HCT116 (cell line): ENCODE results near the gene PACRG. TPM values are rescaled to one million over a fixed set of nuclear protein-coding genes. Genes with fewer than 3 reads are reported as not detected.

Experiments
- ATAC-seq: fragments of 200-7000 bp; cut with Tn5 transposase; 2 replicates; pipeline ENCODE4 v1.9.1; 2020; ENCODE audit warnings: mild to moderate bottlenecking, moderate library complexity
- BruUV-seq: library from RNA; stranded (reverse); fragments of 400-500 nt; replicated peaks from 2 replicates; lab custom pipeline; 2021; lab: Mats Ljungman, UMichigan
- CTCF ChIA-PET: fragments of 300-600 bp; sonication (Branson Sonifier 250); formaldehyde crosslinking; loops from one replicate; lab custom pipeline; 2021; ENCODE audit warnings: antibody characterized with exemption; lab: Charles Lee
- POLR2A ChIA-PET: fragments of 300-600, 350-600 bp; sonication (Branson Sonifier 250); formaldehyde crosslinking; loops from one replicate; lab custom pipeline; 2021; ENCODE audit warnings: antibody characterized with exemption; lab: Charles Lee
- RAD21 ChIA-PET, 2 experiments: fragments of 300-600 bp; sonication (Branson Sonifier 250); formaldehyde crosslinking; loops; one replicate each; lab custom pipeline; 2023; ENCODE audit warnings: low total read pairs in 2 of 2; ENCODE audit not compliant: uncharacterized antibody in 2 of 2, unreplicated experiment in 2 of 2, low non-redundant PET in 1 of 2; lab: Charles Lee
- DNase-seq: peaks from one replicate; pipeline ENCODE4 v3.0.0-alpha.2; 2010; ENCODE audit warnings: low read depth, low spot score
- H2AFZ ChIP-seq: fragments of 200-600 bp; shearing (Covaris generic), sonication (generic); 2 replicates; pipeline ENCODE4 v1.6.1; 2017; ENCODE audit warnings: low read depth, mixed run types, mixed read lengths, antibody characterized with exemption, low read length; ENCODE audit not compliant: poor library complexity, severe bottlenecking
- H3K27ac ChIP-seq: 2 replicates; pipeline ENCODE4 v1.5.1; 2012; ENCODE audit warnings: low read depth, low read length
- H3K27me3 ChIP-seq: fragments of 200-600 bp; sonication (generic); 2 replicates; pipeline ENCODE4 v1.6.1; 2016; ENCODE audit warnings: mixed run types, low read length, mixed read lengths; ENCODE audit not compliant: insufficient read depth
- H3K36me3 ChIP-seq, 2 experiments: fragments of 200-500 bp in 1 of 2; fragments of 200-600 bp in 1 of 2; sonication (Bioruptor generic) in 1 of 2; sonication (generic) in 1 of 2; 2 replicates each; pipeline versions ENCODE4 v1.5.1 to v1.6.1; 2014 to 2016; ENCODE audit warnings: low read length in 2 of 2, inconsistent platforms in 1 of 2, mixed read lengths in 1 of 2, mixed run types in 1 of 2; ENCODE audit not compliant: insufficient read depth in 2 of 2, control insufficient read depth in 1 of 2
- H3K4me1 ChIP-seq, 2 experiments: fragments of 200-600 bp in 1 of 2; sonication (generic) in 1 of 2; 2 replicates each; pipeline versions ENCODE4 v1.5.1 to v1.6.1; 2012 to 2017; ENCODE audit warnings: low read length in 2 of 2, inconsistent platforms in 1 of 2, mild to moderate bottlenecking in 1 of 2, mixed read lengths in 1 of 2, mixed run types in 1 of 2, moderate library complexity in 1 of 2; ENCODE audit not compliant: insufficient read depth in 2 of 2, control insufficient read depth in 1 of 2
- H3K4me2 ChIP-seq: fragments of 200-600 bp; sonication (generic); 2 replicates; pipeline ENCODE4 v1.6.1; 2017; ENCODE audit warnings: mixed run types, low read length, mixed read lengths
- H3K4me3 ChIP-seq, 2 experiments: fragments of 200-600 bp in 1 of 2; sonication (generic) in 1 of 2; replicated peaks in 1 of 2; 2 replicates each; pipeline ENCODE4 v1.5.1; 2011 to 2016; ENCODE audit warnings: low read length in 2 of 2, control low read depth in 1 of 2, low read depth in 1 of 2, mild to moderate bottlenecking in 1 of 2, mixed read lengths in 1 of 2, mixed run types in 1 of 2
- H3K79me2 ChIP-seq: fragments of 200-600 bp; sonication (generic); 2 replicates; pipeline ENCODE4 v1.6.1; 2017; ENCODE audit warnings: mild to moderate bottlenecking, mixed run types, low read length, moderate library complexity, mixed read lengths; ENCODE audit not compliant: insufficient read depth
- H3K9ac ChIP-seq: fragments of 200-600 bp; sonication (generic); 2 replicates; pipeline ENCODE4 v1.6.1; 2016; ENCODE audit warnings: low read length, mixed read lengths
- H3K9me2 ChIP-seq: fragments of 200-600 bp; sonication (generic), shearing (Covaris generic); 2 replicates; pipeline ENCODE4 v1.6.1; 2017; ENCODE audit warnings: mixed run types, mild to moderate bottlenecking, moderate library complexity; ENCODE audit not compliant: insufficient read depth
- H3K9me3 ChIP-seq, 2 experiments: fragments of 200-500 bp in 1 of 2; fragments of 200-600 bp in 1 of 2; sonication (Bioruptor generic) in 1 of 2; sonication (generic) in 1 of 2; 2 replicates each; pipeline ENCODE4 v1.6.1; 2014 to 2017; ENCODE audit warnings: low read length in 2 of 2, mixed read lengths in 2 of 2, inconsistent platforms in 1 of 2, low read depth in 1 of 2, mild to moderate bottlenecking in 1 of 2, mixed run types in 1 of 2, moderate library complexity in 1 of 2; ENCODE audit not compliant: control insufficient read depth in 1 of 2, insufficient read depth in 1 of 2
- H4K20me1 ChIP-seq: fragments of 200-600 bp; sonication (generic), shearing (Covaris generic); 2 replicates; pipeline ENCODE4 v1.6.1; 2017; ENCODE audit warnings: mixed run types, mild to moderate bottlenecking, moderate library complexity; ENCODE audit not compliant: insufficient read depth
- ATF3 ChIP-seq: IDR thresholded peaks from 2 replicates; pipeline ENCODE4 v1.6.1; 2012
- CEBPB ChIP-seq: IDR thresholded peaks from 2 replicates; pipeline ENCODE4 v1.6.1; 2012; ENCODE audit warnings: low read depth
- EGR1 ChIP-seq: IDR thresholded peaks from 2 replicates; pipeline ENCODE4 v1.6.1; 2012; ENCODE audit warnings: low read depth
- ELF1 ChIP-seq: IDR thresholded peaks from 2 replicates; pipeline ENCODE4 v1.6.1; 2012; ENCODE audit warnings: low read depth, borderline replicate concordance
- EZH2phosphoT487 ChIP-seq: fragments of 200-600 bp; IDR thresholded peaks from 2 replicates; pipeline ENCODE4 v1.6.1; 2018; ENCODE audit warnings: antibody characterized with exemption, borderline replicate concordance
- FOSL1 ChIP-seq: IDR thresholded peaks from 2 replicates; pipeline ENCODE4 v1.6.1; 2012; ENCODE audit warnings: low read depth
- JUND ChIP-seq: IDR thresholded peaks from 2 replicates; pipeline ENCODE4 v1.6.1; 2012
- POLR2A ChIP-seq: IDR thresholded peaks from 2 replicates; pipeline ENCODE4 v1.7.0; 2011; ENCODE audit warnings: borderline replicate concordance; ENCODE audit not compliant: insufficient read depth, insufficient read length; ENCODE audit errors: extremely low read depth
- POLR2AphosphoS5 ChIP-seq: IDR thresholded peaks from 2 replicates; pipeline ENCODE4 v1.6.1; 2011; ENCODE audit warnings: mild to moderate bottlenecking, low read depth, low read length, moderate library complexity
- RAD21 ChIP-seq: IDR thresholded peaks from 2 replicates; pipeline ENCODE4 v1.6.1; 2012; ENCODE audit warnings: low read depth, mild to moderate bottlenecking
- SIN3A ChIP-seq: IDR thresholded peaks from 2 replicates; pipeline ENCODE4 v1.6.1; 2012; ENCODE audit warnings: low read depth
- SRF ChIP-seq: IDR thresholded peaks from 2 replicates; pipeline ENCODE4 v1.6.1; 2012; ENCODE audit warnings: low read depth
- TCF7L2 ChIP-seq: IDR thresholded peaks from 2 replicates; pipeline ENCODE4 v1.7.0; 2011; ENCODE audit warnings: borderline replicate concordance, inconsistent platforms; ENCODE audit not compliant: insufficient read depth, insufficient read length; ENCODE audit errors: extremely low read depth
- ZBTB33 ChIP-seq: IDR thresholded peaks from 2 replicates; pipeline ENCODE4 v1.6.1; 2011; ENCODE audit warnings: mild to moderate bottlenecking, low read length, moderate library complexity; ENCODE audit not compliant: insufficient replicate concordance; ENCODE audit errors: extremely low read depth
- ZFX ChIP-seq: fragments of 450-650 bp; IDR thresholded peaks from 2 replicates; pipeline ENCODE4 v1.6.1; 2017
- intact Hi-C: fragments of 100-400 bp; cut with micrococcal nuclease; formaldehyde crosslinking; loops from 2 replicates; pipeline ENCODE4 v1.10.0; 2022
- total RNA-seq: library from RNA; stranded (reverse); gene quantifications from one replicate; pipeline ENCODE4 v1.2.1, GENCODE V29; 2021; ENCODE audit not compliant: unreplicated experiment

The PACRG gene
- total RNA-seq, 1 experiment from 2014 or later = 0.71 TPM

- TF ChIP-seq EGR1 = no peak
- no peak for TF ChIP-seq SRF
- no peak for TF ChIP-seq CEBPB
- TF ChIP-seq JUND = no peak
- no peak for TF ChIP-seq ATF3
- TF ChIP-seq ELF1 = no peak
- no peak for TF ChIP-seq FOSL1
- TF ChIP-seq TCF7L2 = no peak
- TF ChIP-seq ZFX = no peak
These were observed 136.0 kb downstream of the PACRG start (continued) for GRCh38 chr6:162863821-162864220.

GRCh38 chr6:162864911-162865310 is 137.1 kb downstream of the PACRG start:
- CTCF ChIA-PET = no interaction called here
- Histone ChIP-seq H4K20me1 (no peaks in the 10 kb centered on the region), H3K9me3 (no peaks in the 10 kb centered on the region; a peak in 1 of 4 replicates), H2AFZ (no peak overlapping the region), H3K36me3 (no peaks in the 10 kb centered on the region), H3K9ac (no peak overlapping the region), H3K9me2 (no peaks in the 10 kb centered on the region), H3K79me2 (no peaks in the 10 kb centered on the region), H3K4me2 (no peak overlapping the region), H3K27me3 (no peaks in the 10 kb centered on the region), H3K4me3 (no peak overlapping the region)
- intact Hi-C loops = no loop called here
- BruUV-seq = no TSS peak
- ATAC-seq = no peak
- DNase-seq = no peak
- POLR2A ChIA-PET = no interaction called here
- TF ChIP-seq SRF = no peak
- TF ChIP-seq RAD21 = no peak
- TF ChIP-seq FOSL1 = no peak
- no peak for TF ChIP-seq SIN3A
- TF ChIP-seq POLR2A = no peak
- no peak for TF ChIP-seq ELF1
- no peak for TF ChIP-seq ZBTB33
- TF ChIP-seq POLR2AphosphoS5 = no peak
- no peak for TF ChIP-seq EGR1
- TF ChIP-seq EZH2phosphoT487 = no peak
- TF ChIP-seq, all 23 proteins: peak for 0
- RAD21 ChIA-PET = no interaction called here
- H3K4me1 ChIP-seq = no peaks in the 10 kb centered on the region
- H3K27ac ChIP-seq = no peak overlapping the region
